HG03575 (cell line): Measurements from ENCODE around the gene LHFPL4.
"Not testable (repeated sequence)": the region's sequence is repeated elsewhere in the genome, so short reads cannot be mapped to it uniquely, and the experiment has no call there.

Source experiments
- ATAC-seq: cut with Tn5 transposase; IDR thresholded peaks from one replicate; pipeline ENCODE4 v1.9.1; 2021; ENCODE audit not compliant: unreplicated experiment, insufficient number of reproducible peaks, low FRiP score; ENCODE audit errors: extremely low read depth

The LHFPL4 gene

DNA sequence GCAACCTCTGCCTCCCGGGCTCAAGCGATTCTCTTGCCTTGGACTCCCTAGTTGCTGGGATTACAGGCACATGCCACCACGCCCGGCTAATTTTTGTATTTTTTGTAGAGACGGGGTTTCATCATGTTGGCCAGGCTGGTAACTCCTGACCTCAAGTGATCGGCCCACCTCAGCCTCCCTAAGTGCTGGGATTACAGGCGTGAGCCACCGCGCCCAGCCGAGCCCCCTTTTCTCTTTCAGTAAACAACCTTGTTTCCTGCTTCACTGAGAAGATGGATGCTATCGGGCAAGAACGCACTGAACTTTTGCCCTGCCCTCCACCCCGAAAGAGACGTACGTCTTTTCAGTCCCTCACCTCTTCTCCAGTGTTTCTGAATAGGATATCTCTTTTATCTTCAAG lies 59.6 kb downstream of the LHFPL4 start:
- ATAC-seq, result not testable (repeated sequence)

DNA sequence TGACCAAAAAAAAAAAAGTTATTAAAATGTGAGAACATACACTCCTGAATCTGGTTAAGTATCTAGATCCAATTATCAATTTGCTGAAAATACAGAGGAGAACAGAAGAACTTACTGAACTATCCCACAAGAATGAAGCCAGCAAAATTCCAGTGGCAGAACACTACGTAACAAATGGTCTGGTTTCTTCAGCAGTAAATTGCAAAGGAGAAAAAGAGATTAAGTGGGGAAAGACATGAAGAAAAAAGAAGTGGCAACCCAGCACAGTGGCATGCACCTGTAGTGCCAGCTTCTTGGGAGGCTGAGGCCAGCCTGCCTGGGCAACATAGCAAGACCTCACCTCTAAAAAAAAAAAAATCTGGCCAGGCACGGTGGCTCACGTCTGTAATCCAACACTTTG lies 62.1 kb downstream of the LHFPL4 start:
- ATAC-seq, result no peak

DNA sequence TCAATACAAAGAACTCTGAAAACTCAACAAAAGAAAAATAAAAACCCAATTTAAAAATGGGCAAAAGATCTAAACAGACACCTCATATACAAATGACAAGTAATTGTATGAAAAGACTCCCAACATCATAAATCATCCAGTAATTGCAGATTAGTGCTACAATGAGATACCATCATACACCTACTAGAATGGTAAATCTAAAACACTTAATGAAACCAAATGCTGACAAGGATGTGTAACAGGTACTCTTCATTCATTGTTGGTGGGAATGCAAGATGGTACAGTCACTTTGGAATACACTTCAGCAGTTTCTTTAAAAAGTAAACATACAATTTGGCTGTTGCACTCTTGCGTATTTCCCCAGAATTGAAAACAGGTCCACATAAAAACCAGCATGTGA lies 68.4 kb downstream of the LHFPL4 start:
- ATAC-seq, result no peak

DNA sequence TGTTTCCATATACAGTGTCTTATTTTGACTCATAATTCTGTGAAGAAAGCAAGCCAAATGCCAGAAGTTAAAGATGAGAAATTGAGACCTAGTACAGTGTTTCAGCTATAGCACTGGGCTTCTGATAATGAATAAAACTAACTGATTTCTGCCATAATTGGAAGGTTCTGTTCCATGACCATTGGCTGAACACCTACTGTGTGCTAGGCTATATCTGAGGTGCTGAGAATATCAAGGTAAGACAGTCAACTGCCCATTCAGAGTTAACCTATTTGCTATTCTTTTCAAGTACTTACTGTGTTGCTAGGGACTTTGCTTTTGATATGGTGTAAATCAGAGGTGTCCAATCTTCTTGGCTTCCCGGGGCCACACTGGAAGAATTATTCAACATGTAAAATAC lies 73.4 kb downstream of the LHFPL4 start:
- no peak for ATAC-seq

DNA sequence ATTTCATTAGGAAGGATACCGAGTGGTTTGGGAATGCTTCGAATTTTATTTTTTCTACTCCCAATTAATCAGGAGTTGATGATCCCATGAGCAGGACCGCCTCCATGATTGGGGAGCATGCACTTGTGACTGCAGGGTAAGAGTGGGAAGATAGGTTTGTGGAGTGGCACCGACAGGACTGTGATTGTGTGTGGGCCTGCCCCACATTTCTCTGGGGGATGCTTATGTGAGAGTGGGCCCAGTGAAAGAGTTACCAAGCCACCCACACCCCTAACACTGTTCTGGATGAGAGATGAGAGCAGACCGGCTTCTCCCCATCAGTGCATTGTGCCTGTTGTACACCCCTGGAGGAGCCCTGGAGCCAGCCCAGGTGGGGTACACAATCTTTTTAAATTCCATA lies 76.7 kb downstream of the LHFPL4 start:
- ATAC-seq, result no peak

DNA sequence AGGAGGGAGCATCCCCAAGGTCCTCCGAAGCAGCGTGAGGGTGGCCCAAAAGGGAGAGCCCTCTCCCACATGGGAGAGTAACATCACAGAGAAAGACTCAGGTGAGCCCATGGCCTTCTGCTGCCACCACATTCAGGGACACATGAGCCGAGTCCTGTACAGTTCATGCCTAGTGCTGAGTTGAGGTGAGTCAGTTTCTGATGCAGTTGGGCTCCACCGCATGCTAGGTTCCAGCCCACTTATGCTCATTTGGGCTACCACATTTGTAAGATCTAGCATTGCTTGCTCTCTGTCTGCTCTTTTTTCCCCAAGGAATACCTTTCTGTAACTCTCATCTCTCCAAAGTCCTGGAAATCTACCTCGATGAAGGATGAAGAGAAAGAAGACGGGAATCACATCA lies 79.1 kb downstream of the LHFPL4 start:
- ATAC-seq, result no peak

GRCh38 chr3:9473496-9474065 lies 80.0 kb downstream of the LHFPL4 start:
- ATAC-seq, result no peak

DNA sequence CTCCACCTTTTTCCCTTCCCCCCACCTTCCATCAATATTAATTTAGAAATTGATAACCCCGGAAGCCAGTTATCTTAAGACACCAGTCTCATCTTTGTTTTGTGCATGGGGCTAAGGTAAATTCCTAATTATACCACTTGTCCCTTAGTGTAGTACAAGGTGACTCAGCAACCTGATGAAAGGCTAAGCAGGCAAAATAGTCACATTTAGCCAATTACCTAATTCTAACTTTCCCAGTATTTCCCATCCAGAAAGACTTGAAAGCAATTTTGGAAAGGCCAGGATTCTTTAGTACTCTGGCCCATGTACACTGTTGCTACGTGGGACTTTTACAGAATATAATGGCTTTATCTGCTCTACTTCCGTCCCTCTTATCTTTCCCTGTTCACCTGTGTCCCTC lies 83.6 kb downstream of the LHFPL4 start:
- no peak for ATAC-seq

- no peak for ATAC-seq
Observed at GRCh38 chr3:9468460-9468859, 85.2 kb downstream of the LHFPL4 start.

- ATAC-seq, result no peak
Observed at GRCh38 chr3:9467451-9467850, 86.2 kb downstream of the LHFPL4 start.

DNA sequence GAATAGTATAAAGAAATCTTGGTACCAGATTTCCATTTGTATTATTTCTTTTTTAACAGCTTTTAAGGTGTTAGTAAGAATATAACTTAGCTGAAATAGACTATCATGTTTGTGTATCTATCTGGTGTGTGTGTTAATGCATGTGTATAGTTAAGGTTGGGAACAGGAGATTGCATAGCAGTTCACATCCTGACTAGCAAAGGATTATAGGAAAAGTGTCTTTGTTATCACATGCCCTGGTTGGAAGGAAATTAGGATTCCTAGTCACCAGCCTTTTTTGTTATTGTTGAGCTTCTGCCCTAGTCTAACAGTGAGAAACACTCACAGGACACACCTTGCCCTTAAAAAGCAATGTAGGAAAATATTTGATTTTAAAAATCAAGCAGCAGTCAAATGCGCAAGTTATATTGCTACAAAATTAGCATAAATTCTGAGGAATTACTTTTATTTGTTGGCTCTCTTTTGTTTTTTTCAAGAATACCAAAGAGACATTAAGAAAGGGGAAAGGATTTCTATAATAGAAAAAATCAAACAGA lies 98.0 kb downstream of the LHFPL4 start:
- no peak for ATAC-seq

DNA sequence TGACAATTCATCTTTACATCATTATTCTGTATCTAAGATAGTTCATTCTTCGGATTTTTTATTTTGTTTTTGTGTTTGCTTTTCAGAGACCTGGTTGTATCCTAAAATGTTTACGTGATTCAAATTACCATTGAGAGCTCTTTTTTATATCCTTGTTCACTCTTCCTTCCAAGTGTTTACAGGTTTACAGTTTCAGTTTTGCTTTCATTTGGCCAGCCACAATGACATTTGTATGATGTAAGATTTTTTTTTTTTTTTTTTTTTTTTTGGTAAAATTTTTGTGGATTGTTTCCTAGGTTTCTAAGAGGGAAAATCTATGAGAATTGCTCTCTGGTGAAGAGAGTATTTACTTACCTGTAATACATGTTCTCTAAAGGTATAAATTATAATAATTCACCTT lies 101.2 kb downstream of the LHFPL4 start:
- no peak for ATAC-seq

DNA sequence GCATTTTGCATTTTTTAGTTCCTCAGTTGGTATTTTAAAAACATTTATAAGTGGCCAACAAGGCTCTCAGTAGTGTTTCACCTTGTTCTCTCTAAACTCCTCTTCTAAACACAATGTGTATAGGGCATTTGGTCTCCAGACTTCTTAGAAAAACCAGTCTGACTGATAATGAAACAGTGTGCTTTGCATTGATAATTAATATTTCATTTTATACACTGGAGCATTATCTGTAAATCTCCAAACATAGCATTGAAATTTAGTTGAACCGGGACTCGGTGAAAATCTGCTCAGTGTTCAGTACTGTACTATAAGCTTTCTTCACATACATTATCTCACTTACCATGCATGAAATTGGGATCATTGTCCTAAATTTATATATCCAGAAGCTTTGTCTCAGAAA lies 102.6 kb downstream of the LHFPL4 start:
- no peak for ATAC-seq

DNA sequence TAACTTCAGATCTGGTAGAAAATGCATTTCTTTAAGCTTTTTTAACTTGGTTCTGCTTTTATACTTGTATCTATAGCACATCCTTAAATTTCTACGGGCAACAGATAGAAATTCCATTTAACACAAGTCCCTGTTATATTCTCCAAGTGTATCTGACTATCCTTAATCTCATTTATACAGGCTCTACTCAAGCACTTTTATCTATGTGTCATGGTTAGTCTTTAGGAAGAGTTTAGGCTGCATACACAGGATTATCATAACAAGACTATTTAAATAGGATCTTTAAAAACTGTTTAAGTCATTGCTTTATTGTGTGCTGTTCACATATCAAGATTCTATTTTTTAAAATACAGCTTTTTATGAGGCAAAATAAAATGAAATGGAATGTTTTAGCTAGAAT lies 103.5 kb downstream of the LHFPL4 start:
- no peak for ATAC-seq

GRCh38 chr3:9448643-9449042 lies 105.0 kb downstream of the LHFPL4 start:
- no peak for ATAC-seq
